ENCODE measurements around the gene PARVA. TPM values are rescaled to one million over a fixed set of nuclear protein-coding genes. Genes with fewer than 3 reads are reported as not detected.

Gene PARVA
- total and polyA plus RNA-seq, 9 of the 15 experiments (the other 6 are each of a cell fraction or from before 2014, with no cell fraction given): 0.11 TPM; not detected in 8

GRCh38 chr11:12446863-12447262 lies 69.5 kb downstream of the PARVA start:
- H3K36me3 ChIP-seq (ENCODE audit: control insufficient read depth, insufficient read depth, low read length): no peaks in the 10 kb centered on the region
- no peaks in the 10 kb centered on the region for H3K9me3 ChIP-seq (replicated peaks; ENCODE audit: control insufficient read depth, insufficient read depth, low read depth, low read length)
- H2AFZ ChIP-seq (ENCODE audit: low read depth, low read length): no peak overlapping the region
- H3K4me2 ChIP-seq (ENCODE audit: insufficient read depth, low read length): no peak overlapping the region
- no TSS peak for BruUV-seq (replicated peaks)
- intact Hi-C loops (cut with micrococcal nuclease) (no loop called here), in situ Hi-C loops (cut with MboI) (no loop called here)
- DNase-seq (ENCODE audit: extremely low read depth in 1 of 4, low spot score in 3 of 4): no peak
- no peaks in the 10 kb centered on the region for H4K20me1 ChIP-seq (replicated peaks; ENCODE audit: control insufficient read depth, insufficient read depth, low read length)
- no peak overlapping the region for H3K9ac ChIP-seq (ENCODE audit: insufficient read depth in 1 of 2, low read depth in 2 of 2, low read length in 2 of 2)
- ChIA-PET CTCF (ENCODE audit: low intra/inter-chr PET ratio) (no interaction called here), POLR2A (no interaction called here)
- H3K4me1 ChIP-seq (replicated peaks in 1 of 2; ENCODE audit: control insufficient read depth in 2 of 2, insufficient read depth in 2 of 2, low read length in 2 of 2): no peaks in the 10 kb centered on the region
- no peak for ATAC-seq
- no peak for FAIRE-seq
- H3K9me1 ChIP-seq (ENCODE audit: control insufficient read depth, insufficient read depth, low read length): no peaks in the 10 kb centered on the region
- no peak overlapping the region for H3K27ac ChIP-seq (ENCODE audit: extremely low read depth, low read depth, low read length)
- H3K4me3 ChIP-seq: no peak overlapping the region
- no peaks in the 10 kb centered on the region for H3K79me2 ChIP-seq (ENCODE audit: control insufficient read depth, insufficient read depth, low read length)
- H3K27me3 ChIP-seq (ENCODE audit: control insufficient read depth in 2 of 2, insufficient read depth in 2 of 2, low read length in 2 of 2): peaks cover 9 to 38% of the 10 kb centered on the region in 2 experiments
- no peak for TF ChIP-seq TAF9B (IDR thresholded peaks at IDR 0.05; ENCODE audit: partially characterized antibody)
- TF ChIP-seq CC2D1A (IDR thresholded peaks at IDR 0.05): no peak
- TF ChIP-seq NFATC3 (IDR thresholded peaks at IDR 0.05): no peak
- no peak for TF ChIP-seq AFF1 (IDR thresholded peaks at IDR 0.05; ENCODE audit: low read depth in 1 of 2, partially characterized antibody in 2 of 2)
- no peak for TF ChIP-seq GABPA (tag; conservative IDR thresholded peaks at IDR 0.05; ENCODE audit: low read depth)
- TF ChIP-seq ZNF589 (CRISPR knock-in tag; IDR thresholded peaks at IDR 0.05; ENCODE audit: low read depth): no peak
- TF ChIP-seq RBM34 (IDR thresholded peaks at IDR 0.05; ENCODE audit: borderline replicate concordance, insufficient read depth, low read length): no peak
- TF ChIP-seq TGIF2 (CRISPR knock-in tag; IDR thresholded peaks at IDR 0.05): no peak
- no peak for TF ChIP-seq NONO (IDR thresholded peaks at IDR 0.05; ENCODE audit: low read depth in 2 of 2, low read length in 1 of 2)
- no peak for TF ChIP-seq ZKSCAN1 (IDR thresholded peaks at IDR 0.05; ENCODE audit: low read depth, low read length)
- TF ChIP-seq NCOA2 (IDR thresholded peaks at IDR 0.05; ENCODE audit: partially characterized antibody in 2 of 2): no peak

Measured in K562 (cell line).